Bronchial epithelial cell (primary cell): ENCODE results near the gene CDIPT. TPM values are rescaled to one million over a fixed set of nuclear protein-coding genes. Genes with fewer than 3 reads are reported as not detected.

Experiments used
- DNase-seq: peaks from one replicate; pipeline ENCODE4 v3.0.0-alpha.2; 2010; ENCODE audit warnings: low read depth
- FAIRE-seq: peaks from 2 replicates; lab custom pipeline; 2011; peaks lifted over from hg19 to GRCh38; lab: Jason Lieb, UNC
- H3K27me3 ChIP-seq: 2 replicates; pipeline ENCODE4 v1.5.1; 2011; ENCODE audit warnings: low read length; ENCODE audit not compliant: control insufficient read depth, insufficient read depth
- H3K36me3 ChIP-seq: 2 replicates; pipeline ENCODE4 v1.5.1; 2011; ENCODE audit warnings: low read length; ENCODE audit not compliant: control insufficient read depth, insufficient read depth
- H3K4me3 ChIP-seq: 2 replicates; pipeline ENCODE4 v1.5.1; 2011; ENCODE audit warnings: mild to moderate bottlenecking, low read depth, low read length, control low read depth
- total RNA-seq: library from RNA; depleted of rRNA; stranded (reverse); fragments of >200 nt; gene quantifications from 2 replicates; pipeline ENCODE4 v1.2.1, GENCODE V29; 2014
- TF ChIP-seq, protein P1 (sequence below): IDR thresholded peaks from 2 replicates; pipeline ENCODE4 v1.5.1; 2011; ENCODE audit warnings: mild to moderate bottlenecking, moderate library complexity, low read length, control low read depth, inconsistent platforms; ENCODE audit not compliant: insufficient read depth, severe bottlenecking

CDIPT gene
- total RNA-seq, 1 donor from 2014 or later: 53.2 TPM

GRCh38 chr16:29898135-29898803 is 35.2 kb upstream of the CDIPT start:
- FAIRE-seq (no peak), DNase-seq (no peak)
- H3K36me3 ChIP-seq: no peaks in the 10 kb centered on the region
- TF ChIP-seq, protein P1, sequence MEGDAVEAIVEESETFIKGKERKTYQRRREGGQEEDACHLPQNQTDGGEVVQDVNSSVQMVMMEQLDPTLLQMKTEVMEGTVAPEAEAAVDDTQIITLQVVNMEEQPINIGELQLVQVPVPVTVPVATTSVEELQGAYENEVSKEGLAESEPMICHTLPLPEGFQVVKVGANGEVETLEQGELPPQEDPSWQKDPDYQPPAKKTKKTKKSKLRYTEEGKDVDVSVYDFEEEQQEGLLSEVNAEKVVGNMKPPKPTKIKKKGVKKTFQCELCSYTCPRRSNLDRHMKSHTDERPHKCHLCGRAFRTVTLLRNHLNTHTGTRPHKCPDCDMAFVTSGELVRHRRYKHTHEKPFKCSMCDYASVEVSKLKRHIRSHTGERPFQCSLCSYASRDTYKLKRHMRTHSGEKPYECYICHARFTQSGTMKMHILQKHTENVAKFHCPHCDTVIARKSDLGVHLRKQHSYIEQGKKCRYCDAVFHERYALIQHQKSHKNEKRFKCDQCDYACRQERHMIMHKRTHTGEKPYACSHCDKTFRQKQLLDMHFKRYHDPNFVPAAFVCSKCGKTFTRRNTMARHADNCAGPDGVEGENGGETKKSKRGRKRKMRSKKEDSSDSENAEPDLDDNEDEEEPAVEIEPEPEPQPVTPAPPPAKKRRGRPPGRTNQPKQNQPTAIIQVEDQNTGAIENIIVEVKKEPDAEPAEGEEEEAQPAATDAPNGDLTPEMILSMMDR: no peak
- no peaks in the 10 kb centered on the region for H3K27me3 ChIP-seq
- peak overlapping the region; percentile 52 for H3K4me3 ChIP-seq

- Histone ChIP-seq H3K36me3 (no peaks in the 10 kb centered on the region), H3K4me3 (no peak overlapping the region), H3K27me3 (no peaks in the 10 kb centered on the region)
- FAIRE-seq: no peak
- TF ChIP-seq, protein P1: no peak
- no peak for DNase-seq
Measured at GRCh38 chr16:29897333-29897732, 34.3 kb upstream of the CDIPT start.

GRCh38 chr16:29896841-29897240 is 33.8 kb upstream of the CDIPT start:
- Histone ChIP-seq H3K36me3 (no peaks in the 10 kb centered on the region), H3K4me3 (no peak overlapping the region), H3K27me3 (no peaks in the 10 kb centered on the region)
- TF ChIP-seq, protein P1: no peak
- FAIRE-seq (no peak), DNase-seq (no peak)

GRCh38 chr16:29894352-29894751 is 31.3 kb upstream of the CDIPT start:
- no peak for DNase-seq
- no peak overlapping the region for H3K4me3 ChIP-seq
- H3K36me3 ChIP-seq: no peaks in the 10 kb centered on the region
- H3K27me3 ChIP-seq: no peaks in the 10 kb centered on the region
- TF ChIP-seq, protein P1: no peak
- peak; percentile 76 for FAIRE-seq

DNA sequence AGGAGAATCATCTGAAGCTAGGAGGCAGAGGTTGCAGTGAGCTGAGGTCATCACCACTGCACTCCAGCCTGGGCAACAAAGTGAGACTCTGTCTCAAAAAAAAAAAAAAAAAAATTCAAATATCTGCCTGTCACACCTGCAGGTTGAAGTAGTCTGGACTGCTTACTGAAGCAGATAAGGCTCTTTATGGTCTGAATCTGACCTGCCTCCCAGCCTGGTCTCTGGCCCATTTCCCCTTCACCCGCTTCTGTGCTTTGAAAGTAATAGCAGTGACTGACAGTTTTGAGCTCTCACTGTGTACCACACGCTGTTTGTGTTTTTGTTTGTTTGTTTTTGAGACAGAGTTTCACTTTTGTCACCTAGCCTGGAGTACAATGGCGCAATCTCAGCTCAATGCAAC is 30.5 kb upstream of the CDIPT start:
- no peaks in the 10 kb centered on the region for H3K27me3 ChIP-seq
- no peaks in the 10 kb centered on the region for H3K36me3 ChIP-seq
- TF ChIP-seq, protein P1: no peak
- no peak overlapping the region for H3K4me3 ChIP-seq
- FAIRE-seq (no peak), DNase-seq (no peak)

GRCh38 chr16:29892458-29892813 is 29.4 kb upstream of the CDIPT start:
- Histone ChIP-seq H3K36me3 (no peaks in the 10 kb centered on the region), H3K27me3 (no peaks in the 10 kb centered on the region), H3K4me3 (no peak overlapping the region)
- TF ChIP-seq, protein P1: no peak
- DNase-seq (no peak), FAIRE-seq (no peak)
